Cardiac muscle cell (in vitro differentiated cells and primary cell): ENCODE measurements around the gene NR2C2. TPM values are rescaled to one million over a fixed set of nuclear protein-coding genes. Genes with fewer than 3 reads are reported as not detected.

Source experiments
- DNase-seq, 2 donors: peaks; one replicate each; pipeline versions ENCODE4 v3.0.0 to v3.0.0-alpha.2; 2010 to 2017; ENCODE audit warnings: low read depth in 1 of 2, low spot score in 1 of 2
- H3K27ac ChIP-seq: fragments of 200-600 bp; sonication (generic); 2 replicates; pipeline ENCODE4 v1.5.1; 2016
- H3K27me3 ChIP-seq: fragments of 200-600 bp; sonication (generic); 2 replicates; pipeline ENCODE4 v1.6.0; 2016; ENCODE audit warnings: control low read depth
- H3K36me3 ChIP-seq: fragments of 200-600 bp; sonication (generic); 2 replicates; pipeline ENCODE4 v1.5.1; 2016; ENCODE audit warnings: control low read depth
- H3K4me1 ChIP-seq: fragments of 200-600 bp; sonication (generic); 2 replicates; pipeline ENCODE4 v1.8.1; 2017; ENCODE audit warnings: low read depth, mild to moderate bottlenecking, mixed run types
- H3K4me3 ChIP-seq: fragments of 200-600 bp; sonication (generic); 2 replicates; pipeline ENCODE4 v1.5.1; 2016; ENCODE audit warnings: mild to moderate bottlenecking
- H3K9me3 ChIP-seq: fragments of 200-600 bp; sonication (generic); 2 replicates; pipeline ENCODE4 v1.5.1; 2017; ENCODE audit warnings: low read depth, mild to moderate bottlenecking, control low read depth
- CTCF ChIP-seq: IDR thresholded peaks from 2 replicates; pipeline ENCODE4 v1.5.1; 2012; ENCODE audit warnings: low read depth, mild to moderate bottlenecking, low read length
- polyA plus RNA-seq: library from polyadenylated mRNA; unstranded; fragments of >200 nt; fragmentation: Nextera tagmentation; extraction: Ambion mirVana; gene quantifications from 2 replicates; pipeline ENCODE4 v1.2.1, GENCODE V29; 2016
- total RNA-seq: library from RNA; depleted of rRNA; stranded (reverse); fragments of >200 nt; gene quantifications from 2 replicates; pipeline ENCODE4 v1.2.3, GENCODE V29; 2016

Gene NR2C2
- total and polyA plus RNA-seq, 2 experiments from 2014 or later: 16.2 to 26.5 TPM

- H3K36me3 ChIP-seq: no peaks in the 10 kb centered on the region
- H3K9me3 ChIP-seq: no peaks in the 10 kb centered on the region
- TF ChIP-seq CTCF: no peak
- DNase-seq: no peak
- no peak overlapping the region for H3K4me3 ChIP-seq
- no peaks in the 10 kb centered on the region for H3K4me1 ChIP-seq
- H3K27ac ChIP-seq: no peak overlapping the region
- H3K27me3 ChIP-seq: no peaks in the 10 kb centered on the region
Measured at GRCh38 chr3:14913071-14913925, 34.1 kb upstream of the NR2C2 start.

- H3K36me3 ChIP-seq: no peaks in the 10 kb centered on the region
- H3K4me1 ChIP-seq: no peaks in the 10 kb centered on the region
- DNase-seq: no peak
- no peaks in the 10 kb centered on the region for H3K9me3 ChIP-seq
- no peak overlapping the region for H3K4me3 ChIP-seq
- TF ChIP-seq CTCF: no peak
- no peak overlapping the region for H3K27ac ChIP-seq
- no peaks in the 10 kb centered on the region for H3K27me3 ChIP-seq
Measured at GRCh38 chr3:14913926-14914778, 33.2 kb upstream of the NR2C2 start.

GRCh38 chr3:14914779-14915117, 32.6 kb upstream of the NR2C2 start:
- no peak overlapping the region for H3K4me3 ChIP-seq
- no peak for TF ChIP-seq CTCF

GRCh38 chr3:14915636-14916222, 31.7 kb upstream of the NR2C2 start:
- no peak for TF ChIP-seq CTCF
- Histone ChIP-seq H3K4me3 (no peak overlapping the region), H3K4me1 (no peaks in the 10 kb centered on the region), H3K27me3 (no peaks in the 10 kb centered on the region), H3K9me3 (no peaks in the 10 kb centered on the region), H3K27ac (no peak overlapping the region), H3K36me3 (no peaks in the 10 kb centered on the region)
- DNase-seq: peak in 1 of 2 donors; percentile 7

More at GRCh38 chr3:14914779-14915117, 32.6 kb upstream of the NR2C2 start:
- no peaks in the 10 kb centered on the region for H3K4me1 ChIP-seq
- H3K9me3 ChIP-seq: no peaks in the 10 kb centered on the region
- H3K36me3 ChIP-seq: no peaks in the 10 kb centered on the region
- no peaks in the 10 kb centered on the region for H3K27me3 ChIP-seq
- DNase-seq: no peak
- no peak overlapping the region for H3K27ac ChIP-seq

- Histone ChIP-seq H3K4me1 (no peaks in the 10 kb centered on the region), H3K4me3 (no peak overlapping the region), H3K27ac (no peak overlapping the region), H3K27me3 (no peaks in the 10 kb centered on the region), H3K36me3 (no peaks in the 10 kb centered on the region), H3K9me3 (no peaks in the 10 kb centered on the region)
- no peak for TF ChIP-seq CTCF
- no peak for DNase-seq
Measured at GRCh38 chr3:14918356-14918860, 29.0 kb upstream of the NR2C2 start.
